ENCODE measurements around the gene DCAKD.

GRCh38 chr17:44983563-44983962 lies 67.9 kb downstream of the DCAKD start:
- TF ChIP-seq ATF2 (IDR thresholded peaks at IDR 0.05; ENCODE audit: low read length) (no peak), CTCF (IDR thresholded peaks at IDR 0.05; ENCODE audit: control extremely low read depth in 1 of 3, insufficient read depth in 1 of 3, low read depth in 1 of 3, low read length in 3 of 3) (no peak), HDAC6 (IDR thresholded peaks at IDR 0.05; ENCODE audit: low read depth, low read length) (no peak), POLR2A (IDR thresholded peaks at IDR 0.05; ENCODE audit: control extremely low read depth in 1 of 2, low read depth in 2 of 2, low read length in 2 of 2) (no peak)
